AG08395 (cell line): Measurements from ENCODE around the gene TUBG1.
"Not testable (repeated sequence)": the region's sequence is repeated elsewhere in the genome, so short reads cannot be mapped to it uniquely, and the experiment has no call there.

Experiments
- DNase-seq: peaks from one replicate; pipeline ENCODE4 v3.0.0; 2012; ENCODE audit warnings: mixed read lengths, low spot score

Gene TUBG1

GRCh38 chr17:42623732-42624596 lies 14.5 kb downstream of the TUBG1 start:
- DNase-seq: no peak

GRCh38 chr17:42627032-42627764 lies 17.7 kb downstream of the TUBG1 start:
- DNase-seq: not testable (repeated sequence)

- no peak for DNase-seq
These were observed 20.0 kb downstream of the TUBG1 start for GRCh38 chr17:42629411-42630009.

DNA sequence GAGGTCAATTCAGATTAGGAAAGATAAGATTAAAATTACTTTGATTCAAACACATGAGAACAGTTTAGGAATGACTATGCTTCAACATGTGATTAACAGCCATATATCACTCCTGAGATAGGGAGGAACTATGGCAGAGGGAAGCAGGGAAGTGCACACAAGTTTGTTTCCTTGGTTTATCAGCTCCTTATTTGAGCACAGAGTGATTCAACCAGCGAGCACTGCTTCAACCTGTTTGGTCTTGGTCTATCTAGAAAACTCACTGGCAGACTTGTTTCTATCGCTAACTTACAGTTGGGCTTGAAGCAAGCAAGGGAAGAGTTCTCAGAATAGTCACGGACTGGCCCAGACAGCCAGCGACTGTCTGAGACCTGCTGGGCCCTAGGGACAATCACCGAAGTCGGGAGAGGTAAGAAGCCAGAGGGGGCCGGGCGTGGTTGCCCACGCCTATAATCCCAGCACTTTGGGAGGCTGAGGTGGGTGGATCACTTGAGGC lies 23.5 kb downstream of the TUBG1 start:
- DNase-seq: no peak

DNA sequence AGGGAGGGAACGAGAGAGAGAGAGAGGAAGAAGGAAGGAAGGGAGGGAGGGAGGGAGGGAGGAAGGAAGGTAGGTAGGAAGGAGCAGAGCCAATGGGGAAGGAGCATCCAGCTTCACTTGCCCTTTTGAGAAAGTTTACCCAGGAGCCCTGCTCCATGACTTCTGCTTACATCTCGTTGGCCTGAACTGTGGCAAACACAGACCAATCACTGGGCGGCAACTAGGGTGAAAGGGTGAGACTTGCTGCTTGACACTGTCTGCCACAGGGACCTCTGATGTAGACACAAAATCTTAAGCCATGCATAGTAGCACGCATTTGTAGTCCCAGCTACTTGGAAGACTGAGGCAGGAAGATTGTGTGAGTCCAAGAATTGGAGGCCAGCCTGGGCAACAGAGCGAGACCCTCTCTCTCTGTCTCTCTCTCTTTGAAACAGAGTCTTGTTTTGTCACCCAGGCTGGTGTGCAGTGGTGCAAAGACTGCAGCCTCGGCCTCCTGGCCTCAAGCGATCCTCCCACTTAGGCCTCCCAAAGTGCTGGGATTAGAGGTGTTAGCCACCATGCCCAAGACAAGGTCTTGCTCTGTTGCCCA lies 30.1 kb downstream of the TUBG1 start:
- no peak for DNase-seq

DNA sequence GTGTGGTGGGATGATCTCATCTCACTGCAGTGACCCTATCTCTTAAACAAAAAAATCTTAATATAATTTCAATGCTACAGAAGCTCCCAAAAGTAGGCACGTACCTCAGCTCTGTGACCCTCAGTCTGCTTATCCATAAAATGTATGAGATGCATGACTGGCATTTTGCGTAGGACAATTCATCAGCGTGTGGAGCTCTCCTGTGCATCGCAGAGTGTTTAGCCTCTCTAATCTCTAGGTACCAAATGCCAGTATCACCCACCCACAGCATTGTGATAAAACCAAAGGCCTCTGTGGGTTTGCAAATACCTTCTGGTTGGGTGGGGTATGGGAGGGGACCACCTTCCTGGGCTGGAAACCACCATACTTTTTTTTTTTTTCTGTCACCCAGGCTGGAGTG lies 30.6 kb downstream of the TUBG1 start:
- DNase-seq: no peak

DNA sequence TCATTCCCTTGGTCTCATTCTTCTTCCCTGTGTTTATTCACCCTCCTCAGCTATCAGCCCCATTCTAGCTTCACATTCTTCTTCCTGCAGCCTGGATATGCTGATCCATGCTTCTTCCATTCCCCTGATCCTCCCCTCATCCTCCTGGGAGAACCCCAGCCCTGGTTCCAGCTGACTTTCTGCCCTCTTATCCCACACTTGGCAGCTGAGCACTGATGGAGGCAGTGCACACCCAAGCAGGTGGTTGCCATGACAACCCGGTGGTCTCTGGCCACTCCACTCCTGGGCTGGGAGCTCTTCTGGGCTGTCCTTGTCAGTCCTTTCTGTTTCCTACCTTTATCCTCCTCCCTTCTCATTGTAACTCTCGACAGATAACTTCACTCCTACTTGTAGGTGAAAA lies 32.9 kb downstream of the TUBG1 start:
- DNase-seq: no peak

GRCh38 chr17:42647778-42648177 lies 38.3 kb downstream of the TUBG1 start:
- no peak for DNase-seq

DNA sequence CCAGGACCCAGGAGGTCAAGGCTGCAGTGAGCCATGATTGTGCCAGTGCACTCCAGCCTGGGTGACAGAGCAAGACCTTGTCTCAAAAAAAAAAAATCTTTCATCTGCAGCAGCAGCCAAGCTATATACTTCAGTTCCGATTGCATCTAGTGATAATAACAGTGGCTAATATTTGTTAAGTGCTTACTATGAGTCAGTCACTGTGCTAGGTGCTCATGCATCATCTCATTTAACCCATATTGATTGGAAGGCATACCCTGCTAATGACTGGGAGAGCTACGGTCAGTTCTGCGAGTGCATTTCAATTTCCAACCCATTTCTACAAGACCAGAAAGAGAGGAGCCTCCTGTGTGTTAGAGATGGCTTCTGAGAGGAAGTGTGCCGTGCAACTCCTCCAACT lies 41.9 kb downstream of the TUBG1 start:
- no peak for DNase-seq

DNA sequence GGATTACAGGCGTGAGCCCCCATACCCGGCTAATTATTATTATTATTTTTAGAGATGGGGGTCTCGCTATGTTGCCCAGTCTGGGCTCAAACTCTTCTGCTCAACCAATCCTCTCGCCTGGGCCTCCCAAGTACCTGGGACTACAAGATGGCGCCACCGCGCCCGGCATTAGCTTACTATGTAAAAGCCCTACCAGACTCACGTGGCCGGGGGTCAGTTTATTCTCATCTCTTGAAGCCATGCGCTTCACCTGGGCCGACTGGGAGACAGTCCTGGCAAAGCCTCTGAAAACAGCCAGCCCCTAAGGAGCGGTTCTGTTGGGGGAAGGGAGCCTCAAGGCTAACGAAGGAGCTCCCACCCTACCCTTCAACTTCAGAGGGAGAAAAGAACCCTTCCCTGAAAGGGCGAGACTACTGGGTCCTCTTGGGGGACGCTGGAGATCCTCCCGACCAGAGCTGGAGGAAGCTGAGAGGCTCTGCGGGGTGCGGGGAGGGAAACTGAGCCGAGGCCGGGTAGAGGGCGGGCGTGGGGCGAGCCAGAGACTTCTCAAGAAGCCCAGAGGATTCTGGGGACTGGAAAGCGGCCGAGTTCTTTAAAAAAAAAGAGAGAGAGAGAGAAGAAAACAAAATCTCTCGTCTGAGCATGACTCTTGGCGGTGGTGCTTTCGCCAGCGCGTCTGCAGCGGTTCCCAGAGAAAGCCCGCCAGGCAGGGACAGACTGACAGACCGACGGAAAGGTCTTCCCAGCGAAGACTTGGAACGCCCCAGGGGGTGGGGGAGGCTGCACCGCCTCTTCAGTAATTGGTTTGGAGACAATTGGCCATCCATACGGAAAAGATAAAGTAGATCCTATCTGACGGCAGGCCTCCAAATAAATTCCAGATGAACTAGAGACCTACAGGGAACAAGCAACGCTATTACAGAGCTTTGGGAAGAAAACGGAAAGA lies 44.0 kb downstream of the TUBG1 start:
- DNase-seq: peak; percentile 80

- DNase-seq: peak; percentile 27
These were observed 46.0 kb downstream of the TUBG1 start for GRCh38 chr17:42655528-42655927.

- no peak for DNase-seq
These were observed 48.5 kb downstream of the TUBG1 start for GRCh38 chr17:42657824-42658588.

- peak; percentile 98 for DNase-seq
These were observed 49.8 kb downstream of the TUBG1 start, which contains the start of gene TUBG2 for GRCh38 chr17:42659079-42659931. TSS of gene TUBG2 (plus strand) at chr17:42659284. CDS start at chr17:42659504, 220 bp downstream.

DNA sequence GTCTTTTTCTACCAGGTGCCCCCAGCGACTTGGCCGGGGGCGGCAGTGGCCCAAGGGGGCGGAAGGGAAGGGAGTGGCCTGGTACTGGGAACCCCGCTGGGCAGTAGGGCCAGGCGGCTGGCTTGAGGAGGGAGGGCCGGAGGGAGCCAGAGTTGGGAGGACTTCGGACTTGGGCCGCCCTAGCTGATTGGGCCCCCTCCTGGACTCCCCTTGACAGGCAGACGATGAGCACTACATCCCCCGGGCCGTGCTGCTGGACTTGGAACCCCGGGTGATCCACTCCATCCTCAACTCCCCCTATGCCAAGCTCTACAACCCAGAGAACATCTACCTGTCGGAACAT lies 50.4 kb downstream of the TUBG1 start:
- DNase-seq: not testable (repeated sequence)

- peak; percentile 79 for DNase-seq
These were observed 51.3 kb downstream of the TUBG1 start for GRCh38 chr17:42660692-42661345.
